CD4-positive, alpha-beta T cell treated with Interleukin-21 for 1 hour (primary cell): ENCODE data around the gene CDV3.

ENCODE experiments used
- DNase-seq: peaks from one replicate; pipeline ENCODE4 v3.0.0-alpha.2; 2020

CDV3 gene

GRCh38 chr3:133608388-133608787 is 34.9 kb downstream of the CDV3 start:
- no peak for DNase-seq

- DNase-seq: no peak
Observed at GRCh38 chr3:133610031-133610430, 36.5 kb downstream of the CDV3 start.

GRCh38 chr3:133611534-133611933 is 38.0 kb downstream of the CDV3 start:
- no peak for DNase-seq

- no peak for DNase-seq
Observed at GRCh38 chr3:133620066-133620784, 46.7 kb downstream of the CDV3 start.

- DNase-seq: no peak
Observed at GRCh38 chr3:133627789-133628188, 54.3 kb downstream of the CDV3 start.

GRCh38 chr3:133629146-133629545 is 55.7 kb downstream of the CDV3 start:
- no peak for DNase-seq

GRCh38 chr3:133633439-133633838 is 60.0 kb downstream of the CDV3 start:
- no peak for DNase-seq
